ENCODE data around the gene NME7.

The NME7 gene

GRCh38 chr1:169201084-169201619 lies 166.4 kb downstream of the NME7 start:
- TF ChIP-seq CTCF (IDR thresholded peaks at IDR 0.05; ENCODE audit: low read depth, low read length): no peak

GRCh38 chr1:169200319-169200718 lies 167.3 kb downstream of the NME7 start:
- no peak for TF ChIP-seq CTCF (IDR thresholded peaks at IDR 0.05; ENCODE audit: low read depth, low read length)

More at GRCh38 chr1:169201084-169201619, 166.4 kb downstream of the NME7 start:
- H3K4me3 ChIP-seq (ENCODE audit: low read depth, low read length): no peak overlapping the region

GRCh38 chr1:169196581-169196980 lies 171.0 kb downstream of the NME7 start:
- H3K4me3 ChIP-seq (ENCODE audit: low read depth, low read length): no peak overlapping the region
- no peak for TF ChIP-seq CTCF (IDR thresholded peaks at IDR 0.05; ENCODE audit: low read depth, low read length)

More at GRCh38 chr1:169200319-169200718, 167.3 kb downstream of the NME7 start:
- no peak overlapping the region for H3K4me3 ChIP-seq (ENCODE audit: low read depth, low read length)

GRCh38 chr1:169196161-169196560 lies 171.4 kb downstream of the NME7 start:
- no peak overlapping the region for H3K4me3 ChIP-seq (ENCODE audit: low read depth, low read length)
- no peak for TF ChIP-seq CTCF (IDR thresholded peaks at IDR 0.05; ENCODE audit: low read depth, low read length)

- H3K4me3 ChIP-seq (ENCODE audit: low read depth, low read length): no peak overlapping the region
- no peak for TF ChIP-seq CTCF (IDR thresholded peaks at IDR 0.05; ENCODE audit: low read depth, low read length)
Measured at GRCh38 chr1:169193191-169193850, 174.3 kb downstream of the NME7 start.

GRCh38 chr1:169186106-169186505 lies 181.5 kb downstream of the NME7 start:
- no peak for TF ChIP-seq CTCF (IDR thresholded peaks at IDR 0.05; ENCODE audit: low read depth, low read length)
- no peak overlapping the region for H3K4me3 ChIP-seq (ENCODE audit: low read depth, low read length)

GRCh38 chr1:169184812-169185211 lies 182.8 kb downstream of the NME7 start:
- TF ChIP-seq CTCF (IDR thresholded peaks at IDR 0.05; ENCODE audit: low read depth, low read length): no peak
- H3K4me3 ChIP-seq (ENCODE audit: low read depth, low read length): no peak overlapping the region
